ENCODE results near the gene CHRNA3.

The CHRNA3 gene

DNA sequence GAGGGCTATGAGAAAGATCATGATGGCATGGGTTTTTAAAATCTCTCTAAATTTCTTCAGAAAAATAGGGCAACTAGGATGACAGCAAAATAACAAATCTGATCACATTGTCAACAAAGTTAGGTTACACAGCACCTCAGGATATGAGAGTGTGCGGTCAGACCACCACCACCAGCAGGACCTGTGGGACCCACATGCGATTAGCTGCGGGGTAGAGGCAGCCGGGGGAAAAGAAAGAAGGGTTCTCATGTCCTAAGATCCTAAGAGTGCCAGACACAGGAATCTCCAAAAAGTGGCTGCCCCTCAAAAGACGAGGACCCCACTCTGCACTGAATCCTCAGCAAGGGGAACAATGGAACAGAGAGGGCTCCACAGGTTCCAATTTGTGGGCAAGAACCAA, 15.6 kb downstream of the CHRNA3 start:
- no peak overlapping the region for H3K4me3 ChIP-seq (ENCODE audit: low read length)
- TF ChIP-seq, protein P1, sequence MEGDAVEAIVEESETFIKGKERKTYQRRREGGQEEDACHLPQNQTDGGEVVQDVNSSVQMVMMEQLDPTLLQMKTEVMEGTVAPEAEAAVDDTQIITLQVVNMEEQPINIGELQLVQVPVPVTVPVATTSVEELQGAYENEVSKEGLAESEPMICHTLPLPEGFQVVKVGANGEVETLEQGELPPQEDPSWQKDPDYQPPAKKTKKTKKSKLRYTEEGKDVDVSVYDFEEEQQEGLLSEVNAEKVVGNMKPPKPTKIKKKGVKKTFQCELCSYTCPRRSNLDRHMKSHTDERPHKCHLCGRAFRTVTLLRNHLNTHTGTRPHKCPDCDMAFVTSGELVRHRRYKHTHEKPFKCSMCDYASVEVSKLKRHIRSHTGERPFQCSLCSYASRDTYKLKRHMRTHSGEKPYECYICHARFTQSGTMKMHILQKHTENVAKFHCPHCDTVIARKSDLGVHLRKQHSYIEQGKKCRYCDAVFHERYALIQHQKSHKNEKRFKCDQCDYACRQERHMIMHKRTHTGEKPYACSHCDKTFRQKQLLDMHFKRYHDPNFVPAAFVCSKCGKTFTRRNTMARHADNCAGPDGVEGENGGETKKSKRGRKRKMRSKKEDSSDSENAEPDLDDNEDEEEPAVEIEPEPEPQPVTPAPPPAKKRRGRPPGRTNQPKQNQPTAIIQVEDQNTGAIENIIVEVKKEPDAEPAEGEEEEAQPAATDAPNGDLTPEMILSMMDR (conservative IDR thresholded peaks at IDR 0.05; ENCODE audit: low read depth, low read length) = no peak
- DNase-seq (ENCODE audit: low read depth) = no peak

DNA sequence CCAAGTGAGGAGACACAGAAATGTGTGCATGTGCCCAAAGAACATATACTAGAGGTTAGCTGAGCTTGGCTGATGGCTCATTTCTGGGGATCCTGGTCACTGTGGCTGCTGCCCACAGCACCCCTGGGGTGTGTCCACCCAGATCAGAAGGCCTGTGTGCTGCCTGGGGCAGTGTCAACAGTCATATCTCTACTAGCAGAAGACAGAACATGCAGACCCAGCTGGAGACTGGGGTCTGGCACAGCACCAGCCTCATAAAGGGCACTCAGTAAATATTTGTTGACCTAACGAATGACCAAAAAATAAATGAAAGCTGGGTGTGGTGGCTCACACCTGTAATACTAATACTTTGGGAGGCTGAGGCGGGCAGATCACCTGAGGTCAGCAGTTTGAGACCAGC, 16.4 kb downstream of the CHRNA3 start:
- H3K4me3 ChIP-seq (ENCODE audit: low read length) = no peak overlapping the region
- DNase-seq (ENCODE audit: low read depth) = no peak
- TF ChIP-seq, protein P1 (conservative IDR thresholded peaks at IDR 0.05; ENCODE audit: low read depth, low read length) = no peak

DNA sequence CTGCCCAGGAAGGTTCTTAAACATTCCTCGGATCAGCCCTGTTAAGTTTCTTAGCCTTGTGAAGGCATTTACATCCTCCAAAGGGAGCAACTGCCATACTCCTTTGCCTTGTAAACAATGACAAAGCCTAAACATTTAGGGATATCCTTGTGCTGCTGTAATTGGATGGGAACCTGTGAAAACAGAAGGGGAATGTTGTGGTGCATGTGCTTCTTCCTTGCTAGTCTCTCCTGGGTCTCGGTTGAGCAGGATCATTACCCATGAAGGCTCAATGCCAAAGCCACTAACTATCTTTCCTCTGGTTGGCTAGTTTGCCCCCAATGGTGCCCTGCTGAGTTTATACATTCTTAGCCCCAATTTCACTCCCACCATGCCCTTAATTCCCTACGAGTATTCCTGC, 17.3 kb downstream of the CHRNA3 start:
- no peak for DNase-seq (ENCODE audit: low read depth)
- no peak overlapping the region for H3K4me3 ChIP-seq (ENCODE audit: low read length)
- TF ChIP-seq, protein P1 (conservative IDR thresholded peaks at IDR 0.05; ENCODE audit: low read depth, low read length) = no peak

DNA sequence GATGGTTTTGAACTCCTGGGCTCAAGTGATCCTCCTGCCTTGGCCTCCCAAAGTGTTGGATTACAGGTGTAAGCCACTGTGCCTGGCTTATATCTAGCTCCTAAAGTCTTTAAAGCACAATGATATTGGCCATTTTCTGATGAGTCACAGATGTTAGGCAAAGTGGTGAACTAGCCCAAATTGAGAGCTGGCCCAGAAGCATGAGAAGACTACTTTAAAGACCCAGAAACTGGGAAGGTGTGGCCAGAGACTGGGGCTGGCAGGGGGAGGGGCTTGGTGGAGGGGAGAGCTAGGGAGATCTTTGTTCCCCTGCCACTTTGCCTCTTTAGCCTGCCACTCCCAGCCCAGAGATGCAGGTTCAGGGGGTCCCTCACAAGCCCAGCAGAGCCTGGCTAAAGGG, 21.6 kb downstream of the CHRNA3 start:
- TF ChIP-seq, protein P1 (conservative IDR thresholded peaks at IDR 0.05; ENCODE audit: low read depth, low read length) = no peak
- no peak overlapping the region for H3K4me3 ChIP-seq (ENCODE audit: low read length)
- no peak for DNase-seq (ENCODE audit: low read depth)

DNA sequence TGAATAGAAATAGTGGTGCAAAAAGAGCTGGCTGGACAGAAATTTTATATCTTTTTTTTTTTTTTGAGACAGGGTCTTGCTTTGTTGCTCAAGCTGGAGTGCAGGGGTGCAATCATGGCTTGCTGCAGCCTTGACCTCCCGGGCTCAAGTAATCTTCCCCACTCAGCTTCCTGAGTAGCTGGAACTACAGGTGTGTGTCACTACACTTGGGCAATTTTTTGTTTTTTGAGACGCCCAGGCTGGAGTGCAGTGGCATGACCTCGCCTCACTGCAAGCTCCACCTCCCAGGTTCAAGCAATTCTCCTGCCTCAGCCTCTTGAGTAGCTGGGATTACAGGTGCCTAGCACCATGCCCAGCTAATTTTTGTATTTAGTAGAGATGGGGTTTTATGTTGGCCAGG, 22.4 kb downstream of the CHRNA3 start:
- H3K4me3 ChIP-seq (ENCODE audit: low read length) = no peak overlapping the region
- DNase-seq (ENCODE audit: low read depth) = no peak
- TF ChIP-seq, protein P1 (conservative IDR thresholded peaks at IDR 0.05; ENCODE audit: low read depth, low read length) = no peak

DNA sequence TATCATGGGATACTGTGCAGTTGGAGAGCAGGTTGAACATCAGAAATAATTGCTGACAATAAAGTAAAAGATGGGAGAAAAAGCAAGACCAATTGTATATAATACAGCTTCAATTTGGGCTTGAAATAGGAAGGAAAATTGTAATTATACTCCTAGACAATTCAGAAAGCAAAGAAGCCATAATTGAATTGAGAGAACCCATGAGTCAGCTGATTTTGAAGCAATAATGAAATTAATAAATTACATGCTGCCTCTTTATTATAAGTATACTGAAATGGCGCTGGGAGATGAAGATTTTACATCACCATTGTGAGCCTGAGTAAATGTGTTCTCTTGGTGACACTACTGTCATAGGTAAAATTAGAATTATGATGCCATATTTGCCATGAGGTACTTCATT, 23.2 kb downstream of the CHRNA3 start:
- H3K4me3 ChIP-seq (ENCODE audit: low read length) = no peak overlapping the region
- TF ChIP-seq, protein P1 (conservative IDR thresholded peaks at IDR 0.05; ENCODE audit: low read depth, low read length) = no peak
- DNase-seq (ENCODE audit: low read depth) = no peak

DNA sequence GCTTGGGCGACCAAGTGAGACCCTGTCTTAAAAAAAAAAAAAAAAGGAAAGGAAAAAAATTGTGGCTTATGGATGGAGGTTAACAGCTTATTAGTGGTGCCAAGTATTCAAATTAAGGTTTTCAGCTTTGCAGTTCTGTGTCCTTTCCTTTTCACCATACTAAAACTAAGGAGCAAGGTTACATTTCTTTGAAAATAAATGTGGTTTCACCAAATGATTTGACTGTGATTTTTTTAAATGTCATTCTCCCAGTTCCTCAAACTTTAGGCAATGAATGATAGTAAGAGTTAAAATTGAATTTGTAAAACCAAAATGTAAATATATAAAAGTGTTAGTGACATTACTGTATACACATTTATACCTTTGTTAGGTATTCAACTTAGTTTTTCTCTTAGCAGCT, 45.9 kb downstream of the CHRNA3 start:
- TF ChIP-seq, protein P1 (conservative IDR thresholded peaks at IDR 0.05; ENCODE audit: low read depth, low read length) = no peak
- no peak overlapping the region for H3K4me3 ChIP-seq (ENCODE audit: low read length)
- DNase-seq (ENCODE audit: low read depth) = no peak

All from retinal pigment epithelial cell (primary cell).